ENCODE results near the gene KCNMA1.
A peak's percentile ranks its signal among the peaks of the same experiment; 100 is the strongest.

Gene KCNMA1

GRCh38 chr10:76970711-76971519, 666.7 kb downstream of the KCNMA1 start:
- DNase-seq, result no peak

DNA sequence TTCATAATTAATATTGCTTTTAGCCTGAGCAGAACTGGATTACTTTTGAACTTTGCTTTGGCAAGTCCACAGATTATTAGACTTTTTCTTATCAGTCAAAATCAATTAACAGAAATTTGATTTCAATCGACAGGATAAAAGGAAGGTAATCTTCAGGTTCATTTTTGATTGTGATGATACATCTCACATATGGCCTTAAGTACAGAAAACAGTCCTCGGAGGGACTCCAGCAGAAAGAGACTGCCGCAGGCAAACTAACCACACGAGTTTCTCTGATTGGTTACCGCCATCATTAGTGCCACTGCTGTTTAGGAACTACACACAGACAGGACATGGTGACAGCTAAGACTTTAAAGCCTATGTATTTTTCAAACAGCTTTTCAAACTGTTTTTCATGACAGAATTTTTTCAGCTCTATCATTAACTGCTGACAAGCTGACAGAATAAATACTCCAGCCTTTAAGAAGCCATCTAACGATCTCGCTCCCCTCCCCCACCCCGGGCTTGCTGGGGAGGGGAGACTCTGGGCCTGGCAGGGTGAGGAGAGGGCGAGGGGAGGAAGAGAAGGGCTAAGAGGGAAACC, 668.2 kb downstream of the KCNMA1 start:
- DNase-seq, result no peak

GRCh38 chr10:76968483-76968882, 669.1 kb downstream of the KCNMA1 start:
- no peak for DNase-seq

GRCh38 chr10:76962851-76963250, 674.8 kb downstream of the KCNMA1 start:
- DNase-seq, result peak; percentile 83

DNA sequence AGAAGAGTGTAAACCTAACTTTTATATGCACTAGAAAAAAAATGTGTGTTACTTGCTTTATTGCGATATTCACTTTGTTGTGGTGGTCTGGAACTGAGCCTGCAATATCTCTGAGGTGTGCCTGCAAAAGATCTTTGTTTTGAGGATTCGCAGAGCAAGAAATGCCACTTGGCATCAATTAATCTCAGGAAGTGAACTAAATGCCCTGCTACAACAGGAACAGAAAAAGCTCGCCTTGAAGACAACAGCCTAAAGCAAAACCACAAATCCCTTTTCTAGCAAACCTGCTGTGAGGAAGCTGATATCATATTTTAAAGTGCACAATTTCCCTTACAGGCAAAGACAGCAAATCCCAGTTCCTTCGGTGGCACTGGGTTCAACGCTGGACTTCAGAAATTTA, 675.8 kb downstream of the KCNMA1 start:
- DNase-seq, result no peak

DNA sequence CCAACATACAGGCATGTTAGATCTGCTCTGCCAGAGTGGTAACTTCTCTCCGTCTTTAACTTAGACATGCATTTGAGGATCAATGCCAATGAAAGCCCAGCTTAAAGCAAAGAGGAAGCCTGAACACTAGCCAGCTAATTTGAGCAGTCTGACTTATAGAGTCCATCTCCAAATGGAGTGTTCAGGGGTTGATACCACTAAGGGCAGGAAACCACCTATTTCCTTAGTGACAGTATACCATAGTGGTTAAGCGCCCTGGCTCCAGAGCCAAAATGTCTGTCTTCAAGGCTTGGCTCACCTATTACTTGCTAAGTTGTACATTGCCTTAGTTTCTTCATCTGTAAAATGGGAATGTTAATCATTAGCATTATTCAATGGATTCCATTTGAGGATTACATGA, 678.5 kb downstream of the KCNMA1 start:
- no peak for DNase-seq

GRCh38 chr10:76954838-76955237, 682.8 kb downstream of the KCNMA1 start:
- no peak for DNase-seq

- DNase-seq, result peak; percentile 8
These were observed 687.3 kb downstream of the KCNMA1 start for GRCh38 chr10:76950354-76950753.

GRCh38 chr10:76946270-76946669, 691.3 kb downstream of the KCNMA1 start:
- peak; percentile 33 for DNase-seq

- no peak for DNase-seq
These were observed 692.4 kb downstream of the KCNMA1 start for GRCh38 chr10:76945166-76945565.

DNA sequence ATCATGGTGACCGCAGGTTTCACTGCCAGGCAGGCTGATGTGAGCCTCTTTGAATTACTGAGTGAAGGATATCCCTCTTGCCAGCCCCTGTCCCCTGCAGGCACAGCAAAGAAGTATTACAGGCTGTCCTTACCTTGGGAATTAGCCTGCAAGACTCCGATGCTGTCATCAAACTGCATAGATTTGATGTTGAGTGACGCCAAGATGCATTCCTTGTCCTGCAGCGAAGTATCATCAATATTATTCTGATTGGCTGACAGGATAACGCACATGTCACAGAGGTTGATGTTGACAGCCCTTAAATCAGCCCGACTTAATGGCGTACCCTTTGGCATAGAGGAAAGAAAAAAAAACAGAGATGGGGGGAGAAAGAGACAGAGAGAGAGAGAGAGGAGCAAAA, 693.0 kb downstream of the KCNMA1 start:
- DNase-seq, result no peak

DNA sequence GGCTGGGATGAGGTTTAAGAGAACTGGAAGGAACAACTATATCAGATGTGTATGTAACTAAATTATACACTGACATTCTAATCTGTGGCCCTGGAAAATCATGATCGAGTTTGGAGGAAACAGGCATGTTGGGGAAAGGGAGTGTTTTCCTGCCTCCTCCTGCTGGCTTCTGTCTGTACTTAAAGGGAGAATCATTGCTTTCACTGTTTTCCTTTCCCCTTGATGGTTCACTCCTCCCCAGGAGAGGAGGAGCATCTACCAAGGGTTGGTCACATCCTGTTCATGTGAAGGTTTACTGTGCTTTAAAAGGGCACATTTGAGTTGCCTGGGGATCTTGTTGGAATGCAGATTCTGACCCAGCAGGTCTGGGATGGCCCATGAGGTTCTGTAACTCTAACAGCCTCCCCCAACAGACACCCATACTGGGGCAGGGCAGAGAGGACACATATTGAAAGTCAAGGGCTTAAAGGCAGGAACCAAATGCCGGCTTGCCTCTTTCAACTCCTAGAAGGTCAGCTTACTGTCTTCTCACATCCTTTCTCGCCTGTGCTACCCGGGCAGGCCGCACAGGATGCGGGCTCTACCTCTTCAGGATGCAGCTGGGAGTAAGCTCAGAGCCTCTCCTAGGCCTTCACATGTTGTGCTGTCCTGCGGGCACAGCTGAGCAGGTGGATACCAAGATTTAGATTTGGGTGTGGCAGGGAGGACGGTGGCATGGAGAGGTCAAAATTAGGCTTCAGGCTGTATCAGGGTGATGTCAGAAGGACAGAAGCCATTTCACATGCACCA, 694.8 kb downstream of the KCNMA1 start:
- peak; percentile 40 for DNase-seq

DNA sequence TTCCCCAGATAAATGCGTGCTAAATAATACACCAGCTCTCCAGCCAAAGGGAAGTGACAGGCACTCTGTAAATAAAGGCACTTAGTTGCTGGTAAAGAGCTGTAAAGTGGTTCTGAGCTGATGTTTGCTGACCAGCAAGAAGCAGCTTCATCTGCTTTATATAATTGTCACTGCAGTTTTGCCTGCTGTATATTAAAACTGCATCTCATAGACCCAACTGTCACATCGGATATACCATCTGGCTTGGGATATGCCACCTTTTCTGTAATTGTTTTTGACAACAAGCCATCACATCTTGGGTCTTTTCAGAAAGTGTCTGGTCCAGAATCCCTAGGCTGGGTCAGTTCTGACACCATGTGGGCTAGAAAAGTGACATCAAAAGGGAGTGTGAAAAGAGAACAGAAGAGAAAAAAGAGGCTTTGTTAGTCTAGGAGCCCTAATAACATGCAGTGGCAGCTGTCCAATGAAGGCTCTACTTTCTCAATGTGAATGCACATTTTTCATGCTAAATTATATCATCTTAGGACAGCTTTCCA, 697.6 kb downstream of the KCNMA1 start:
- no peak for DNase-seq

- no peak for DNase-seq
These were observed 700.4 kb downstream of the KCNMA1 start for GRCh38 chr10:76937181-76937600.

GRCh38 chr10:76935941-76936613, 701.5 kb downstream of the KCNMA1 start:
- no peak for DNase-seq

GRCh38 chr10:76928565-76928964, 709.0 kb downstream of the KCNMA1 start:
- no peak for DNase-seq

DNA sequence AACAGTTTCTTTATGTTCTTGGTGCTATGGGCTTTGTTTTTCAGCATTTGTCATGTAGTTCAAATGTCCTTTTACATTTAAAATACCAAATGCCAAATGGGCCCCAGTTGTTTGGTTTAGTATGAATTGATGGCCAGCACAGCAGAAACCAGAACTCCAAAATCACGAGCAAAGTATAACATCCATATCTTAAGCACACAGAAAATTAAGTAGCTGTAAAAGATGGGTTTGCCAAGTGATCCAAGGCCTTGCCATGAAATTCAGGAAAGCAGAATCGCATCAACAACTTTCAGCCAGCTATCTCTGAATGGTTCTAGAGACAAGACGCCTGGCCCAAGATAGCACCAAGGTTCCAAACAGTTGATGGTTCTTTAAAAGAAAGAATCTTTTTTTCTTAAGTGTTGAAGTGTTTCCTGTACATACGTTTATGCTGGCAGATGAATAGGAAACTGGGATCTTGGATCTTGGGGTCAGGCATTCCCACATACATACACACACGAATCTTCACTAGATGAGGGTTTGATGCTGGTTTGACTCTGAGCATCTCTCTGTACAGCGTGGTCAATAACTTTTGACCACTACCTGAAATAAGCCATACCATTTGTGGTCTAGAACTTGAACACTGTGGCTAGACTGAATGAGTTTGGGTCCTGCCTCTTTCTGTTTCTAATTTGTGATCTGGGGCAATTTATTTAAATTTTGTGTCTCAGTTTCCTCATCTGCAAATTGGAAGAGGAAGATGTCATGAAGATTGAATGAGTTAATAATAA, 711.8 kb downstream of the KCNMA1 start:
- DNase-seq, result no peak

DNA sequence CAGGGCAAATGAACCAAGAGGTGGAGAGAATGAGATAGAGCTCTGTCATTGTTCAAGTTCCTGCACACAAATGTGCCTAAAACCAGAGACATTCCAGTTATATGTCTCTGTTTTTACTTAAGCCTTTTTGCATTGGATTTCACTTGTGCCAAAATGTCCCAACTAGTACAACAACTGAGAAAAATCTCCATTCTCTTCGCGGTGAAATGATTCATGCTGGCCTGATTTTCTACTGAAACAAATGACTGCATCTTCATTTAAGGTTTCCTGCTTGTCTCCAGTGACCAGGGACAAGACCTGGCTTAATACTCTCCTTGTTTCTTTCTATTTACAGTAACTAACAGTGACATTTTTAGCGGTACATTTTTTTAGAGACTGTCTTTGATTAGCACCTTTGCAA, 714.9 kb downstream of the KCNMA1 start:
- DNase-seq, result no peak

DNA sequence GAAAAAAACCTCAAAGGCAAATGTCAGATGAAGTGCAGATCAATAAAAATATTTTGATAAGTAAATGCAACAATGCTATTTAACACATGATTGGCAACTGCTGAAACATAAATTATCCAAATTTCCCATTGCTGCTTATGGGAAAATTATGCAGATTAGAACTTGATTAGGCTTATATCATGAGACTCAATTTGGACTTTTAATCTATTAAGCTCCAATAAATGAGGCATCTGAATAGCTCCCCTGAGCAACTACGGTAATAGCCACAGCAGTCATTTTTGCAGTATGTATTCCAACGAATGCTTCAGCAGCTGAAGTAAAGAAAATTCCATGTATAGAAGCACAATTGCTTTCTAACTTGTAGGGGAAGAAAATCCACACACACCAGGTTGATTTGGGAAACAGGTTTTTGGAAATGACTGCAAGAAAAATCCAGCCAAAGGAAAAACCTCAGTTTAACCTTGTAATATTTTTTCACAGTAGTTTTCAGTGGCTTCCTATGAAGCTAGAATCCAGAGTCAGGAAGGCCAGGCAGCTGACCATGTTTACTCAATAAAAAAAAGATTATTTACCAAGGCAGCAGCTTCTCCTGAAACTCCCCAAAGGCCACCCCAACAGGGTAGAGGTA, 716.1 kb downstream of the KCNMA1 start:
- no peak for DNase-seq

- DNase-seq, result no peak
These were observed 717.0 kb downstream of the KCNMA1 start for GRCh38 chr10:76920581-76920980.

DNA sequence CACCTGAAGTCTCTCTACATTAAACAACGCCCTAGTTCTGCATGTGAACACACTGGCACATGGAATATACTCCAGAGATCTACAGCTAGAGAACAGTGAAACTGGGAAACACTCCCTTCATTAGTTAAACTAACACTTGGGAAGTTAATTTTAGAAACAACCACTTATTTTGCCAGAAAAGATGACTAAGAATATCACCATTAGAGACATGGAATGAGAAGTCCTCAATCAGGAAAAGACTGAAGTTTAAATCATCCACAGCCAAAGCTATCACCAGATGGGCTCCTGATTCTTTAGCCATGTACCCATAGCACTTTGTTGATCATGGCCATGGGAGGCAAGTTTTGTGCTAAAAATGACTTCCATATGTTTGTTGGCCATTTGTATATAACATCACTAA, 719.5 kb downstream of the KCNMA1 start:
- no peak for DNase-seq
